Hematopoietic multipotent progenitor cell (in vitro differentiated cells): ENCODE results near the gene ANKHD1. TPM values are rescaled to one million over a fixed set of nuclear protein-coding genes. Genes with fewer than 3 reads are reported as not detected.
"Not testable (repeated sequence)": the region's sequence is repeated elsewhere in the genome, so short reads cannot be mapped to it uniquely, and the experiment has no call there.

Experiments
- DNase-seq, 3 donors: peaks; one replicate each; pipeline ENCODE4 v3.0.0-alpha.2; 2011 to 2015; ENCODE audit warnings: low read depth in 2 of 3, low spot score in 2 of 3
- total RNA-seq: library from RNA; depleted of rRNA; stranded (reverse); fragments of >200 nt; gene quantifications from one replicate; pipeline ENCODE4 v1.2.3, GENCODE V29; 2012

The ANKHD1 gene
- total RNA-seq, 1 donor: 97.5 TPM

GRCh38 chr5:140561753-140562523, 160.3 kb downstream of the ANKHD1 start:
- no peak for DNase-seq

- DNase-seq: no peak
These were observed 162.0 kb downstream of the ANKHD1 start for GRCh38 chr5:140563596-140563995.

- peak; percentile 97 to 99 (median 99) for DNase-seq
These were observed 162.8 kb downstream of the ANKHD1 start, which contains the start of the genes APBB3 and SLC35A4 for GRCh38 chr5:140564196-140565023. Gene APBB3, minus strand, starts transcription at chr5:140564598. Its CDS starts 353 bp downstream, at chr5:140564245. Gene SLC35A4, plus strand, starts transcription at chr5:140564828. Its CDS starts 2,342 bp downstream, at chr5:140567170.

- DNase-seq: no peak
These were observed 163.6 kb downstream of the ANKHD1 start for GRCh38 chr5:140565024-140565779.

GRCh38 chr5:140565780-140566095, 164.1 kb downstream of the ANKHD1 start:
- no peak for DNase-seq

GRCh38 chr5:140566665-140567064, 165.0 kb downstream of the ANKHD1 start:
- DNase-seq: no peak

- no peak for DNase-seq
These were observed 165.6 kb downstream of the ANKHD1 start for GRCh38 chr5:140567136-140567818.

- DNase-seq: no peak
These were observed 166.2 kb downstream of the ANKHD1 start for GRCh38 chr5:140567871-140568270.

- DNase-seq: no peak
These were observed 166.9 kb downstream of the ANKHD1 start for GRCh38 chr5:140568443-140569063.

GRCh38 chr5:140569197-140569596, 167.6 kb downstream of the ANKHD1 start:
- DNase-seq: peak in 1 of 3 donors; percentile 57

- no peak for DNase-seq
These were observed 168.4 kb downstream of the ANKHD1 start for GRCh38 chr5:140570058-140570457.

- DNase-seq: no peak
These were observed 168.9 kb downstream of the ANKHD1 start for GRCh38 chr5:140570488-140570887.

GRCh38 chr5:140571105-140571504, 169.5 kb downstream of the ANKHD1 start:
- DNase-seq: no peak

- DNase-seq: no peak
These were observed 172.1 kb downstream of the ANKHD1 start for GRCh38 chr5:140573683-140574082.

- DNase-seq: no peak
These were observed 172.5 kb downstream of the ANKHD1 start for GRCh38 chr5:140574165-140574564.

- DNase-seq: peak in 1 of 3 donors; percentile 53
These were observed 173.7 kb downstream of the ANKHD1 start for GRCh38 chr5:140575309-140575708.

GRCh38 chr5:140576776-140577201, 175.2 kb downstream of the ANKHD1 start:
- no peak for DNase-seq

GRCh38 chr5:140579188-140579747, 177.6 kb downstream of the ANKHD1 start:
- not testable (repeated sequence) for DNase-seq

- DNase-seq: no peak
These were observed 185.9 kb downstream of the ANKHD1 start for GRCh38 chr5:140587495-140587894.
